ENCODE data around the gene PINK1.

DNA sequence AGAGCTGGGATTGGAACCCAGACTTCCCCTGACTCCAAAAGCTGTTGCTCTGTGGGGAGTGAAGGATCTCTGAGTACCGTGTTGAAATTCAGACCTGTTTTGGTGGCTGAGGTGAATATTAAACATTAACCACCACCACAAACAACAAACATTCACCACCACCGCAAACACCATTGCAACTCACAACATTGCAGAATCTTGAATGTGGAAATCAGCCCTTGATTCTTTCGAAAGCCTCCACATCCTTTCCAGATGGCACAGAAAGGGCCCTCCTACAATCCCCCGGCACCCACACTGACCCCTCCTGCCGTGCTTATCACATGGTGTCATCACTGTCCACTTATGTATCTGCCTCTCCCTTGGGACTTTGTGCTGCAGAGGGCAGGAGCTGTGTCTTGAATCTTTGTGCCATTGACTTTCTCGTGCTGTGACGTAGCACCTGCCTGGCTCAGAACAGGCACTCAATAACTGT lies 42.9 kb upstream of the PINK1 start:
- TF ChIP-seq EZH2 (IDR thresholded peaks at IDR 0.05; ENCODE audit: low read length), result no peak
- TF ChIP-seq CTCF (optimal IDR thresholded peaks at IDR 0.05 in 1 of 3, IDR thresholded peaks at IDR 0.05 in 1 of 3, conservative IDR thresholded peaks at IDR 0.05 in 1 of 3; ENCODE audit: extremely low read depth in 1 of 3, insufficient read depth in 2 of 3, low read length in 3 of 3), result no peak

Data from keratinocyte (primary cell).